HG02973 (cell line): ENCODE results near the gene TMEM236.

Source experiments
- ATAC-seq: cut with Tn5 transposase; IDR thresholded peaks from one replicate; pipeline ENCODE4 v1.9.1; 2021; ENCODE audit warnings: moderate library complexity; ENCODE audit not compliant: unreplicated experiment

Gene TMEM236

DNA sequence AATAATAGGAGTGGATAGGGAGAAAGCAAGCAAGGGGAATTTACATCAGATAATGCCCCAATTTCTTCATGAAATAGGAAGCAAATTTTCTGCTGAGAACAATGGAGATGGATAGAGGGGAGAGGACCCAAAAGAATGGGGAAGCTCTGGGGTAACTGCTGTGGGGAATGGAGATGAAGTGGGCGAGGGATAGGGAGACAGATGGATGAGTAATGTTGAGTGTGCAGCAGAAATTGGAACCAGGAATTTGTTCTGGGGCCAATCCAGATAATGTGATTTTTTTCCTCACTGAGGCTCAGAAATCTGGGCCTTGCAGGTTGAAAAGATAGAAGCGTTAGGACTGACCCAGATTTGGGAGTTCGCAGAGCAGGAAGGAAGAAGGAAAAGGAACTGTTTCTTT lies 32.7 kb downstream of the TMEM236 start:
- ATAC-seq: no peak

DNA sequence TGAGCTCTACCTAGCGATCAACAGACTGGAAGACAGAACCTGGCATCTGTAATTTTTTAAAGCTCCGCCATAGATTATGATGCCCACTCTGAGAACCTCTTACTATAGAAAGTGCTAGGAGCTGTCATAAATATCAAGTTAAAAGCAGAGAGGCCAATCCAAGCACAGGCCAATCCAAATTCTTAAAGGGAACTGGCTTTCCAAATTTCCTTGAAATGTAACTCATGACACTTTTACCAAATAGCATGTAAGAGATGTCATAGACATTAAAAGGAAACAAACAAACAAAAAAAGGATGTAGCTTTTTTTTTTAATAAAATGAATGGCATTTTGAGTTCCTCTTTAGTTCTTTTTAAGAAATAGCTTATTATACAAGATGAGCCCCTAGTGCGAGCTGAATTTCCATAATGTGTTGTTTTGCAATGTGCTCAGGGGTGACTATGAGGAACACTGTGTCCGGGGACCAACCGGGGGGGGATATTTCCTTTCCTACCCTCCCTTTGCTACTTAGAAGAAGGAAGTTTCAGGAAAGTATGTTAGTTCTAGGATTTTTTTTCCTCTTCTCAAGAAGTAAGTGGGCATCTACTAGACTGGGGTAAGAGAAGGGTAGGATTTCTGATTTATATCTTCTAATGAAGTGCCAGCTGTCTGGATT lies 33.4 kb downstream of the TMEM236 start:
- no peak for ATAC-seq

DNA sequence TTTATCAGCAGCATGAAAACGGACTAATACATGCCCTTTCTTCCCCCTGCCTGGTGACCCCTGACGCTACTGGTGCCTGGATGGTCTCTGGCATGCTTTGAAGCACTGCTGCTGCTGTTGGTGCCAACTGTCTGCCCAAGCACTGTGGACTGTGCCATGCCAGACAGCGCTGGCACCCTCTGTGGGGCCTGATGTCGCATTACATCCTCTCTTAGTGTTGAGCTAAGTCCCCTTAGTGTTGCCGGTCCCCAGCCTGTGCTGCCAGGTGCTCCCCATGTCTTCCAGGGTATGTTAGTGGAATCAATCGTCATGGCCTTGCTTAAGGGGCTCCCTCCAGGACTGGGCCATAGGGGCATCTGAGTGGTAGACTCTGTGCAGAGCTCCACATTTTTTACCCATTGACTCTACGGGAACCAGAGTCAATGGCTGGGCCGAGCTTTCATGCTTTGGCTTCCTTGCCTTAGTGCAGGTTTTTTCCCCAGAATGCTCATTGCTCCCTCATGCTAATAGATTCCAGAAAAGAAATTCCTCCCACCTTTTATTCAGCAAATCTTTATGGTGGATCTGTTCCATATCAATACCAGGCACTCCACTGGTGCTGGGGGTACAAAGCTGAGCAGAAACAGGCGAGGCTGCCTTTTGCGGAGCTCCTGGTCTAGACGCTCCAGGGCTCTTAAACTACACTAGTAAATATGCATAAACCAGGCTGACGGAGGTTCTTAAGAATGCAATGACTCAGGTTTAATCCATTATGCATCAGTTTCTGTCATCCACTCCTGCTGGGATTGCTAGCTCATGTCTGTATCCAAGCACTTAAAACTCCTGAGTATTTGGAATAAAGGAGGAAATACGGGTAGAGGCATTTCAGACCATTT lies 35.3 kb downstream of the TMEM236 start:
- ATAC-seq: no peak

DNA sequence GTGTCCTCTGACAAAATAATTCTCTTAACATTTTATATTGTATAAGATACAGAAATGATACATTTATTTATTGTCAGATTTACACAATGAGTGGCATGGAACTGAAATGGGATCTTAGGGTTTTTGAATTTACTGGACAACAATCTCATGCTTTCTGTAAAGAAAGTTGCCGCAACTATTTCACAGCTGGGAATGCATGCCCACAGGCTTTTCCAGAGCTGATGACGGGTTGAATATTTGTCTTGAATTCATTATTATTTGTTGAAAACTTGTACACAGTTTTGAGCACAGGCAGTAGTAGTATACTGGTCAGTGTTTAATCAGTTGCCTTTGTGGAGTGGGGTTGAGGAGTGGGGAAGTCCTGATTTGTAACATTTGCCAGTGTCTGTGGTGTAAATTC lies 36.6 kb downstream of the TMEM236 start:
- ATAC-seq: no peak

DNA sequence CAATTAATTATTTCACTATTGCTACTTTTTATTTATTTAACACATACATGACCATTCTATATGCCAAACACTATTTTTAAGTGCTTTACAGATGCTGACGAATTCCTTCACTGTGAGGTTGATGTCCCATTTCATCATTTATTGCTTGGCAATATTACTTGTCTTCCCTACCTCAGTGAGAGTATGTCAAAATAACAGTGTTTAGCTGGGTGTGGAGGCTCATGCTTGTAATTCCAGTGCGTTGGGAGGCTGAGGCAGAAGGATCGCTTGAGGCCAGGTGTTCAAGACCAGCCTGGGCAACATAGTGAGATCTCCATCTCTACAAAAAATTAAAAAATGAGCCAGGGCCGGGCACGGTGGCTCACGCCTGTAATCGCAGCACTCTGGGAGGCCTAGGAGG lies 37.4 kb downstream of the TMEM236 start:
- ATAC-seq: no peak

DNA sequence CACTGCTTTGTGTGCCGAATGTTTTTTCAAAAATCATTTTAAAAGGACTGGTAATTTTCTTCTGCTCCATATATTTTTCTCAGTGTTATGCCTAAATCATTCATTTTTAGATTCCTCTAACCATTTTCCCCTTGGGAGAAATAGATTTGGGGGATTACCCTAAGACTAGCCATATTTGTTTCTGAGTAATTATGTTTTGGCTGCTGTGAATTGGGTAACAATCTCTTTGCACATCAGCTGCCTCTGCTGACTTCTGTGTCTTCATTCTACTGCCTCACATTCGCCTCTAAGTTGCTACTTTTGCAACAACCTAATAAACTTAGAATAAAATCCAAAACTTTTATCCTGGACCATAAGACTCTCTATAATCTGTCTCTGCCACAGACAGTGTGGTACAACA lies 38.6 kb downstream of the TMEM236 start:
- no peak for ATAC-seq

DNA sequence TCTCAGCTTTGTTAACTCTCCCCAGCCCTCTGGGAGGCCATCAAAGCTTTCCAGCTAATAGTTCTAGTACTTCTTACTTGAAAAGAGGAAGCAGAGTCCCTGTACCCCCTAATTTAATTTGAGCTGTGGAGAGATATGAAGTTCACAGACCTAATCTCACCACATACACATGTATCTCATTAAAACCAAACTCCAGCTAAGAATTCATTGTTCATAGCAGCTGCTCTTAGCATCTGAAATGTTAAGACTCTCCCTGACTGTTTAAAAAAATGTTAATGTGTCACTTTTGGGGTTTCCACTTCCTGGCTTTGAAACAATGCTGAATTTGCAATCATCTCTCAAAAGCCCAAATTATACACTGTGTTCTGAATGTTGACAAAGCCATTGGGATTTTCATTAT lies 41.0 kb downstream of the TMEM236 start:
- ATAC-seq: no peak

DNA sequence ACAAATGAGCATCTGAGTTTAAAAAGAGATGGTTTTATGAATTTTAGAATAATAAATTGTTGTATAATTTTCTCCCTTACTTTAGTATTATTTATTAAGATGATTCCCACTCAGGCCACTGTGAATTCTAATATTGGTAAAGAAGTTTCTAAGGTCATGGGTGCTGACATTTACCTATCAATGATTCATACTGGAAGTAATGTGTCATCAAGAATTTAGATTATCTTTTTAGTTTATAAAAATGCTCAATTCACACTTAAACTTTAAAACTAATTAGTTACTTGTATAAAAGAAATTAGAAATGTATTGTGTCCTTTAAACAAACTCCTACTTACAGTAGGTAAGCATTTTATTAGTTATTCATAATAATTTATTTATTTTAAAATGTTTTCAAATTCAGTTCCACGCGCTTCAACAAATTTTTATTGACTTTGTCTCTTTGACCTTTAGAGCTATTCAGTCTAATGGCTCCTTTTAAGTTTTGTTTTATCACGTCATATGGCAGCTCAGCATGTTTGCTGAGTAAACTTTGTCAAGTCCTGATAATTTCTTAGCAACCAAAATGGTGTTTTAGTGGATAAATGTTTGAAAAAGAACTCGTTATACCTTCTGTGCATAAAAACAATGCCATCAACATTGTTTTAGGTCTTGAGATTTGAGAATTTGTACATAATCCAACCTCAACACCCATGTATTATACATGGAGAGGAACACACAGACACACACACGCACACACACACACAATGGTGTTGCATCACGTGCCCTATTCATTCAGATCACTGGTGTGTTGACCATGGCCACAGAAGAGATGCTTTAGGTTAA lies 42.0 kb downstream of the TMEM236 start:
- no peak for ATAC-seq

DNA sequence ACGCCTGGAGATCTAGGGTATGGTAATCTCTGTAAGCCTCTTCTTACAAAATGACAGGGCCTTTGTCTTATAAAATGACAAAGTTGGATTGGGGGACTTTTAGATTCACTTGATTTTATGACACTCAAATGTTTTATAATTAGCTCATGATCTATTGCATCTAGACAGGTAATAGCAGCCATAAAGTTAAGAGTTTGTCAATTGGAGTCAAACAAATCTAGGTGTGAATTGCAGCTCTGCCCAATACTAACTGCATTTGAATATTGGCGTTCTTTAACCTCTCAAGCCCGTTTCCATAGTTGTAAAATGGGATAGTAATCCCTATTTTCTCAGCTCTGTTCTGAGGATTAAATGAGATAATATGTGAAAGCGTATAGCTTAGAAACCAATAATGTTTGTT lies 43.1 kb downstream of the TMEM236 start:
- ATAC-seq: no peak

DNA sequence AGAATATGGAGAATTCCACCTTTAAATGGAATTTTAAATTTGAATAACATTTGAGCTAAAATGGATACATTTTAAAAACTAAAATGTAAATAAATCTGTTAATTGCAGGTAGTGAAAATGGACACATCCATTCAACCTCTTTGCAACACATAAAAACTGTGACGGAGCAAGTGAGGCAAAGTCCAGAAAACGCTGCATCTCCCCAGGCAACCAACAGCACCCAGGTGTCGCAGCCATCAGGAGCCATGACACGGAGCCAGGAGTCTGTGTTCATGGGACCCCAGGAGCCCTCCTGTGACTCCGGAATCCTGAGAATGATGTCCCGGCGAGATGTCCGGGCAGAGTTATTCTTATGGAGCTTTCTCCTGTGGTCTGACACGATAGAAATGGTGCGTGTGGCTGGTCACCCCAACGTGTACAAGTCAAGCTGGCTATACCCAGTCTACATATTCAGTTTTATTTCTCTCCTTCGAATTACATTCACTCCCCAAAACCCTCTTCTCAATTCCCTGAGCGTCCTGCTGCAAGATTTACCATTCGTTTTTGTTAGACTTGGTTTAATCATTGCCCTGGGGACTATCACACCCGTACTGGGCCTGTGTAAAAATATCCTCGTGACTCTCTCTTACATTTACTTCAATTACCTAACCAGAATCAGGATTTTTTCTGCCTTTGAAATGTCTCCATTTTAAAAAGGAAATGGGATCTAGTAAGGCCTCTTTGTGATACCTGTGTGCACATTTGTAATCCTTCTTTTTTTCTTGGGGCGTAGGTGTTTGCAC lies 44.0 kb downstream of the TMEM236 start:
- no peak for ATAC-seq

DNA sequence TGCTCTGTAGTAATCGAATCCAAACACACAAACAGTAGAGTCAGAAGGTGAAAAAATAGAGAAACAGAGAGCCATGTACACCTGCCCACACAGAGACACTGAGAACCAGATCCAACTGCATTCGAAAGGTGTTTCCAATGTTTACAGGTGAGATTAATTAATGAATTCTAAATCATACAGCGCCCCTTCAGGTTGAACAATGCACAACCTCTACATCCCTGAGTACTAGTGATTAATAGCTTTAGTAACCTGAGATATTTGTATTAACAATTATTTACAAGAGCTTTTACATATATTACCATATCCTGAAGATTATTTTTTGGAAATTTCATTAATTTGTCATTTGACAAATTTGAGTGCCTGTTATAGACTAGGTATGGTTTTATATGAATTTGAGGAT lies 49.5 kb downstream of the TMEM236 start:
- ATAC-seq: no peak

DNA sequence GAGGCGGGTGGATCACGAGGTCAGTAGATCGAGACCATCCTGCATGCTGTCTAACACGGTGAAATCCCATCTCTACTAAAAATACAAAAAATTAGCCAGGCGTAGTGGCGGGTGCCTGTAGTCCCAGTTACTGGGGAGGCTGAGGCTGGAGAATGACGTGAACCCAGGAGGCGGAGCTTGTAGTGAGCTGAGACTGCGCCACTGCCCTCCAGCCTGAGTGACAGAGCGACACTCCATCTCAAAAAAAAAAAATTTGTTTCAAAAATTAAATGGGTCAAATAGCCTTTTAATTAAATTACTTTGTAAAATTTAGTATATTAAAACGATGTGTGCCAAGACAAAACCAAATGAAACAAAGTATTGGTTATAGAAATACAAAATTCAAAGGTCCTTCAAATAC lies 50.3 kb downstream of the TMEM236 start:
- ATAC-seq: no peak

DNA sequence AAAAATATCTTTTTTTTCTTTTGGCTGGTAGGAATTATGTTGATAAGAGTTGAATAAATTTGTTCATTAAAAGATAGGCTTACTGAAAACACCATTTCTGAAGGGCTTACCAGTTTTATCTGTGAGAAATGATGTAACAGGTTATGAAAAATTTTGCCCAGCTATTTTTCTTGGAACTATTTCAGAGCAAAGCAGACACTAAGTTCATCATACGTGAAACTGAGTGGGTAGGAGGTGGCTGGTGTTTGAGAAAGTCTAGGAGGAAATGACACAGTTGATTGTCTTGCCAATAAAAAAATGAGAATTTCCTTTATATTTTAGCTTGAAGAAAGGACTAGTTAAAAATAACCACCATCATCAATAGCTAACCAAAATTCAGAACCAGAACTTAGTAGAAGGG lies 51.0 kb downstream of the TMEM236 start:
- no peak for ATAC-seq

DNA sequence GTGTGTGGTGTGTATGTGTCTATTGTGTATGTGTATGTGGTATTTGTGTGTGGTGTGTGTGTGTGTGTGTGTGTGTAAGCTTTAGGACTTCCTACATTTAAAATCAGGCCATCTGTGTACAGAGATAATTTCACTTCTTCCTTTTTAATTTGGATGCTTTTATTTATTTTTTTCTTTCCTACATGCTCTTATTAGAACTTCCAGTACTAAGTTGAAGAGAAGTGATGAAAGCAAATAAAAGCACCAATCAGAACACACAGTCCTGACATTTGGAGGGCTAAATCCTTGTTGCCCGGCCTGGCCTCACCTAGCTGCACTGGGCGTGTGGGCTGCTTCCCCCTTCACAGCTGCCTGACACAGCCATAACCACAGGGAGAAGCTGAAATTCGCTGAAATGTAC lies 53.3 kb downstream of the TMEM236 start:
- no peak for ATAC-seq

DNA sequence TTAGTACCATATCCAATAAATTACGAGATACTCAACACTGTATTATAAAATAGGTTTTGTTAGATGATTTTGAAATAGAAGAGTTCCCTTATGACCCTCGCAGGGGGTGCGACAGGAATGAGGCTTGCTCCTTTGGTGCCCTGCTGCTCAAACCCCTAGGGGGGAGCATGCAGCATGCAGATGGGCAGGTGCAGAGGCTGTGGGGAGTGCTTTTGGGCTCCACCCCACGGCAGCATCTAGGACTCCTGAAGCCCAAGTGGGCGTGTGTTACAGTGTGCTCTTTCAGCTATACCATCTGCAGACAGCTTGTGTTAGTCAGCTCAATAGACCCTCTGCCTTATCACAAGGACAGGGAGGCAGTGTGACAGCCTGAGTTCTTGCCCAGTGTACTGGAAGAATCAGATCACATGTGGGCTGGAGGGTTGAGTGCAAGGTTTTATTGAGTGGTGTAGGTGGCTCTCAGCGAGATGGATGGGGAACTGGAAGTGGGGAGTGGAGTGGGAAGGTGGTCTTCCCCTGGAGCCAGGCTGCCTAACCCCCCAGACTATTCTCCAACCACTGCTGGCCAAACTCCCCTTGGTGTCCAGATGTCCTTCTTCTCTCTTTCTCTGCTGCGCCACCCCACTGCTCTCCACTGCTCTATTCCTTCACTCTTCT lies 54.0 kb downstream of the TMEM236 start:
- ATAC-seq: peak; percentile 58

DNA sequence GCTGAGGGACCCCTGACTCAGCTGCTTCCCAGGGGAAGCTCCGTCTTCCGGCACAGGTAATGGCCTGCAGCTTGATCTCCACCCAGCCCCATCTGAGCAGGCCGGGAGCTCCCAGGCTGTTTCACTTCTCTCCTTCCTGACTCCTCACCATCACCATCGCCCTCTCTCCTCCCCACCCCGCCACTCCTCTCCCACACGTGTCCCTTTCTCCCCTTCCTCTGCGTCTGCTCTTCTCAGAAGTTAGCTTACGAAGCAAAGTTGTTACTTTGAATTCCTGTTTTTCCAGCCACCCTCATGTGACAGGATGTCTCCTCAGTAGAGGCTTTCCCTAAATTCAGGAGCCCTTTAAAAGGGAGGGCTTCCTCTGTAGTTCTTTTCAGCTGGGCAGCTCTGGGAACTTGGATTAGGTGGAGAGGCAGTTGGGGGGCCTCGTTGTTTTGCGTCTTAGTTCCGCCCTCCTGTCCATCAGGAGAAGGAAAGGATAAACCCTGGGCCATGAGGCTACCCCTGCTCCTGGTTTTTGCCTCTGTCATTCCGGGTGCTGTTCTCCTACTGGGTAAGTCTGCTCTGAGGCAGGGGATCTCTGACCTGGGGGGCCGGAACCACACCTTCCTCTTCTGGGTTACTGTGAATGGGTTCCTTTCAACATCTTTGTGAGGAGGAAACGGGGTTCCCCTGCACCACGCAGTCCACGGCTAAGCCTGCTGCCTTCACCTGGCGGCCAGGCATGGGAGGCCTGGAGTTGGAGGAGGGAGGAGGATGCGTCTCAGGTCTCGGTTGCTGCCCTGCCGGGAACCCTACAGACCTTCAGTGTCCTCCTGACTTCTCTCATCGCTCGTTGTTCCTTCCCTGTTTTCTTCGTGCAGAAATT lies 57.2 kb downstream of the TMEM236 start, which contains the start of gene MRC1:
MRC1 (plus strand) TSS at position 378 of the 871 bp plus-strand sequence; CDS start at position 496, 118 bp downstream.
- no peak for ATAC-seq

DNA sequence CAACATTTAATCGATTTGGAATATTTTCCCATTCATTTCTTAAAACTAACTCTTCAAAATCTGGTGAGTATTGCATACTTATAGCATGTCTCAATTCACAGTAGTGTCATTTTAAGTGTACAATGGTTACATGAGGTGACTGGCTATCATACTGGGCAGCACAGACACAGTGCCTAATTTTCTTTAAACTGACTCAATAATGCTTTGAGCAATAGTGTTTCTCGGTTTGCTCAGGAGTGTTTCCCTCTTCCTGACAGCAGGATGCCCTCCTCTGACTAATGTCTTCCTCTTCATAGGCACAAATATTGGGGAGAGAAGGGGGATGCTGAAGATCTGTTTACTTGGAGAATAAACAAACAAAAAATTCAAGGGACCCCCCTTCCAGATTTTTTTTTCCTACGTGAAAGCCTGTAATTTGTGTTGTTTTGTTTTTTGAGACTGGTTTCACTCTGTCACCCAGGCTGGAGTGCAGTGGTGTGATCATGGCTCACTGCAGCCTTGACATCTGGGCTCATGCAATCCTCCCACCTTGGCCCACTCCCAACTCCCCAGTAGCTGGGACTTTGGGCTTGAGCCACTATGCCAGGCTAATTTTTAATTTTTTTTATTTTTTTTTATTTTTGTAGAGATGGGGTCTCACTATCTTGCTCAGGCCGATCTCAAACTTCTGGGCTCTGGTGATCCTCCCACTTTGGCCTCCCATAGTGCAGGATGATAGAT lies 59.3 kb downstream of the TMEM236 start:
- ATAC-seq: no peak

DNA sequence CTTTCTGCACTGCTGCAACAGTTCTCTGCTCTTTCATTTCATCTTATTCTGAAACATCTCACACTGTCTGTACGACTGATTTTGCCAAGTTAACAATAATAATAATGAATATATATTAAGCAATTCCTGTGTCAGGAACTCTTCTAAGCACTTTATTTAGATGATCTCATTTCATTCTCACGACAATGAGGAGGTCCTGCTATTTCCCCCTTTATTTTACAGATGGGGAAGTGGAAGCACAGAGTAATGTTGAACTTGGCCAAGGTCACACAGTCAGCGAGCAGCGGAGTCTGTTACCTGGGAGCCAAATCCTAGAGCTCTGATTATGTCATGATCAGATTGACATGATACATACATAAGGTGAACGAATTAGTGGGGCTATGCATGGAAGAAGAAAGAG lies 63.0 kb downstream of the TMEM236 start:
- ATAC-seq: no peak

DNA sequence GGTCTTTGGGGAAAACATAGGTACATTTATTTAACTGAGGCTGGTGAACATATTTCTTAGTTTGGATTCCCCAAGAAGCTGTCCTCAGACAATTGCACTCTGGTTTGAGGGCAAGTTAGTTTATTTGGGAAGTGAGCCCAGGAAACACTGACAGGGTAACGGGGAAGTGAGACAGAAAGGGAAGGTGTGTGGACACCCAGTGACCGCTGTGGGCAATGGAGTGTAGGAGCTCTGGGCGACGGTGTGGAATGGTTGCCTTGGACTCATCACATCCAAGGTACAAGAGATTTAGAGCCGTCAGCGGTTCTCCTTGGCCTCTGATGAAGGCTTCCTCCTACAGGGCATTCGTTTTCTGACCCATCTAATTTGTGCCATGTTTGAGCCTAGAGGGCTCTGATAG lies 64.2 kb downstream of the TMEM236 start:
- no peak for ATAC-seq
